ENCODE measurements around the gene FHIT.

The FHIT gene

DNA sequence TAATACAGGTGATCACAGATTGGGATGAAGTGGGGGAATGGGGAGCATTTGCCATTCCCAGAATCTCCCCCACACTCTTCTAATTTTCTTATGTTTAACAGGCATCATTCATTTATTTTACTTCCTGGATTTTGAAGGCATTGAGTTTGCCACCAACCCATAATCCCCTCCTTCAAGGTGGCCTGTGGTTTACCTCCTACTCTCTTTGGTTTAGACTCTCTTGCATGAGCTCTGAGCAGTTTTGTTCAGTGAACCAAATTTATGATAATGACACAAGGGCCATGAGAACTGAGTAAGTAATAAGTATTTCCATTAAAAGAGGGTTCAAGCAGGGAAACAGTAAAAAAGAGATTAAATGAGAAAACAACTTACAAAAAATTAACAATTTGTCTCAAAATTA, 1498.3 kb downstream of the FHIT start:
- no peak overlapping the region for H3K27ac ChIP-seq
- H3K9me3 ChIP-seq, result no peaks in the 10 kb centered on the region
- no peaks in the 10 kb centered on the region for H4K20me1 ChIP-seq
- no peaks in the 10 kb centered on the region for H3K4me1 ChIP-seq
- H3K27me3 ChIP-seq, result no peaks in the 10 kb centered on the region
- H3K36me3 ChIP-seq, result no peaks in the 10 kb centered on the region
- no peak overlapping the region for H3K4me3 ChIP-seq
- no peak overlapping the region for H3K9ac ChIP-seq
- no peak for TF ChIP-seq Cebpa-rat (IDR thresholded peaks at IDR 0.05)
- H3K4me2 ChIP-seq, result no peak overlapping the region

DNA sequence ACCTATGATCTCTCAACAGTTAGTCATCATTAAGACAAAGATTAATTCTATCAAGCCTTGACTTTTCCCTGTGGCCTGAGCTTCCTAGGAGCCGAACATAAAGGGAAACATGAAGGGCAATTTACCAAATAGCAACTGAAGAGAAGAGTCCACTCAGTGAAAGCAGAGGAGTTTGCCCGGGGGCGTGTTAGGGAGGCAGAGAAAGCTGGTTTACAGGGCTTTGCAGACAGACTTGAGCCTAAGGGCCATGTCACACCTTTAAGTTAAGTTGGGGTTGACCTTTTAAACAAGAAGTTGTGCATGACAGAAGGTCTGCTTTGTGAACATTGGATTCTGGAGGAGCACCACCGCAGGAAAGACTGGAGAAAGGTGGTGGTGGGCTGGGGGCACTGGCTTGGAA, 1499.6 kb downstream of the FHIT start:
- no peaks in the 10 kb centered on the region for H3K9me3 ChIP-seq
- no peak overlapping the region for H3K4me3 ChIP-seq
- H3K36me3 ChIP-seq, result no peaks in the 10 kb centered on the region
- no peaks in the 10 kb centered on the region for H3K27me3 ChIP-seq
- H3K4me2 ChIP-seq, result no peak overlapping the region
- H3K4me1 ChIP-seq, result no peaks in the 10 kb centered on the region
- TF ChIP-seq Cebpa-rat (IDR thresholded peaks at IDR 0.05), result no peak
- no peak overlapping the region for H3K9ac ChIP-seq
- no peak overlapping the region for H3K27ac ChIP-seq
- no peaks in the 10 kb centered on the region for H4K20me1 ChIP-seq

DNA sequence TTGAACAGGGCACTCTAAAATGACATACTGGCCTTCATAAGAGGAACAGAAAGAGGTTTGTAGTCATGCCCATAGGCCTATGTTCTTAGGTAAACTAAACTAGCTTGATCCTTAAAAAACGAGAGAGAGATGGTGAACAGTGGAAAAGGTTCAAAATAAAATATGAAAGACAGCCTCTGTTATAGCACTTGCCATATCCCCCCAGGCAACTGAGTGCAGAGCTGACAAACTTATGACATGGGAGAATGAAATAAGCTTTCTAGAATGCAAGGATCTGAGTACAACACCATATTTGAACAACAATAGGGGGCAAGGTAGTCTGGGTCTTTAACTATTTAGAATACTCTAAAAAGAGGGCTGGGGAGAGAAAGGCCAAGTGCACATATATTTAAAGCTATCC, 1500.9 kb downstream of the FHIT start:
- Histone ChIP-seq H3K27me3 (no peaks in the 10 kb centered on the region), H3K4me3 (no peak overlapping the region), H3K9ac (no peak overlapping the region), H3K36me3 (no peaks in the 10 kb centered on the region), H3K4me1 (no peaks in the 10 kb centered on the region), H3K4me2 (no peak overlapping the region), H3K9me3 (no peaks in the 10 kb centered on the region), H4K20me1 (no peaks in the 10 kb centered on the region), H3K27ac (no peak overlapping the region)
- no peak for TF ChIP-seq Cebpa-rat (IDR thresholded peaks at IDR 0.05)

DNA sequence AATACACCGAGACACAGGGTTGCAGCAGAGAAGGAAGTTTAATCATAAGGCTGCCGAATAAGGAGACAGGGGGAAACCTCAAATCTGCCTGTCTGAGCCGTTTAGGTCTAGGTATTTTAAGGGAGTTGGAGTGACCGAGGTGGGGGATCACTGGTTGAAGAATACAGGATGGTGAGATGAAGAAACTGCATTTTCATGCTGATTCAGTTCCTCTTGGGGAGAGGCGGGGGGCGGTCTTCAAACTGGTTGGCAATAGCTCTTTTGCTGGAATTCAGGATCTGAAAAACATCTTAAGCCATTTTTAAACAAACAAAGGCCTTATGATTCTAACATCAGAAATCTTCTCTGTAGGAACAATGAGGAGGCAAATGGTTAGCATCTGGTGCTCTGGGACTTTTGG, 1502.0 kb downstream of the FHIT start:
- Histone ChIP-seq H3K4me2 (no peak overlapping the region), H3K9ac (no peak overlapping the region), H3K27ac (no peak overlapping the region), H3K36me3 (no peaks in the 10 kb centered on the region), H3K4me1 (no peaks in the 10 kb centered on the region), H3K27me3 (no peaks in the 10 kb centered on the region), H3K4me3 (no peak overlapping the region), H4K20me1 (no peaks in the 10 kb centered on the region), H3K9me3 (no peaks in the 10 kb centered on the region)
- no peak for TF ChIP-seq Cebpa-rat (IDR thresholded peaks at IDR 0.05)

DNA sequence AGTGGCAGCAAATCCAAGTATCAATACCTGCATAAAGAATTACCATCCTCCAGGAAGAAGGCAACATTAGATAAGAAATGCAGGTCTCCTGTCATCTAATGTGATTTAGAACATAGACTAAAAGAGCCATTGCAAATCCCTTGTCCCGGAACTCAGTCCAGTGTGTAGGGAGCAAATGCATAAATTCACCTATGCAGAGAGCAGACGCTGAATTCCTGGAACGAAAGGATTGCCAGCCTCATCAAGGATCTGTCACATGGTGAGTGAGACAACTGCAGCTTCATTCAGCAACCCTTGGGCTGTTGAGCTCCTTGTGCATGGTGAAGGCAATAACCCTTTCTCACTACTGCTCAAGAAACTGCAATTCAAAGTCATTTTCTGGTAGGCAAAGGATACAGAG, 1504.7 kb downstream of the FHIT start:
- H3K27ac ChIP-seq, result no peak overlapping the region
- no peak overlapping the region for H3K4me2 ChIP-seq
- no peaks in the 10 kb centered on the region for H3K36me3 ChIP-seq
- no peak for TF ChIP-seq Cebpa-rat (IDR thresholded peaks at IDR 0.05)
- no peaks in the 10 kb centered on the region for H3K27me3 ChIP-seq
- H3K9ac ChIP-seq, result no peak overlapping the region
- H3K9me3 ChIP-seq, result no peaks in the 10 kb centered on the region
- H4K20me1 ChIP-seq, result no peaks in the 10 kb centered on the region
- H3K4me3 ChIP-seq, result no peak overlapping the region
- H3K4me1 ChIP-seq, result no peaks in the 10 kb centered on the region

DNA sequence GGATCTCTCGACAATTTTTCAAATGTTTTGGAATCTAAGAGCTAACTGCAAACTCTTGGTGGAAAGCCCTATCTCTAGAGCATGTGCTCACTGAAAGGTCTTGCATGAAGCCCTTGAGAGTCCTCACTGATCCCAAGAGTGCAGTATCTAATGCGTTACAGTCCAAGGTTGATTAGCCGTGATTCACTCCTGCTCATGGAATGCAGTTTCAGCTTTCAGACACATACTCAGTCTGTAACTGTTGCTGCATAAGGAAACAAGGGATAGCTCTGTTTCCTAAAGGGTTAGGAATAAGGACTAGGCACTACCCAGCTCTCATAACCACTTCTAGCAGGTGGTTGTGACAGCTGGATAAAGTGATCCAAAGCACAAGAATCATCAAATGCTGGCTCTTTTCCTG, 1514.0 kb downstream of the FHIT start:
- Histone ChIP-seq H3K4me3 (no peak overlapping the region), H4K20me1 (no peaks in the 10 kb centered on the region), H3K9ac (no peak overlapping the region), H3K27ac (no peak overlapping the region), H3K4me2 (no peak overlapping the region), H3K27me3 (no peaks in the 10 kb centered on the region), H3K4me1 (no peaks in the 10 kb centered on the region), H3K36me3 (no peaks in the 10 kb centered on the region), H3K9me3 (no peaks in the 10 kb centered on the region)
- TF ChIP-seq Cebpa-rat (IDR thresholded peaks at IDR 0.05), result no peak

DNA sequence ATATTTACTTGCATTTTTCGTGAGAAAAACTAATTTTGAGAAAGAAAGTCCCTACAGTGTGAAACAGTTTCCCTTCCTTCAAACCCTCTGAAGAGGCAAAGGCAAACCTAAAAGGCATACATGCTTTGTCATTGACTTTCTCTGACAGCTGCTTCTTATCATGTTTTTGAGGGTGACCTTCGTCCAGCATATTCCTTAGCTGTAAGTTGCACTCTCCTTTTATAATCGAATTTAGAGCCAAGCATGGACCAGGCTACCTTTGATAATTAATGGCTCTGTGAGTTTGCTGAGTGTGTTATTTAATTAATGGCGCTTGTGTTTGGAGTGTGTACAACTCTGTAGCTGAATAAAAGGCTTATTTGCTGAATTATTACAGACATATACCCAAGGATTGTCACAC, 1517.2 kb downstream of the FHIT start:
- Histone ChIP-seq H3K27ac (no peak overlapping the region), H3K4me3 (no peak overlapping the region), H3K4me1 (no peaks in the 10 kb centered on the region), H3K36me3 (no peaks in the 10 kb centered on the region), H3K9ac (no peak overlapping the region), H4K20me1 (no peaks in the 10 kb centered on the region), H3K27me3 (no peaks in the 10 kb centered on the region), H3K4me2 (no peak overlapping the region), H3K9me3 (no peaks in the 10 kb centered on the region)
- no peak for TF ChIP-seq Cebpa-rat (IDR thresholded peaks at IDR 0.05)

DNA sequence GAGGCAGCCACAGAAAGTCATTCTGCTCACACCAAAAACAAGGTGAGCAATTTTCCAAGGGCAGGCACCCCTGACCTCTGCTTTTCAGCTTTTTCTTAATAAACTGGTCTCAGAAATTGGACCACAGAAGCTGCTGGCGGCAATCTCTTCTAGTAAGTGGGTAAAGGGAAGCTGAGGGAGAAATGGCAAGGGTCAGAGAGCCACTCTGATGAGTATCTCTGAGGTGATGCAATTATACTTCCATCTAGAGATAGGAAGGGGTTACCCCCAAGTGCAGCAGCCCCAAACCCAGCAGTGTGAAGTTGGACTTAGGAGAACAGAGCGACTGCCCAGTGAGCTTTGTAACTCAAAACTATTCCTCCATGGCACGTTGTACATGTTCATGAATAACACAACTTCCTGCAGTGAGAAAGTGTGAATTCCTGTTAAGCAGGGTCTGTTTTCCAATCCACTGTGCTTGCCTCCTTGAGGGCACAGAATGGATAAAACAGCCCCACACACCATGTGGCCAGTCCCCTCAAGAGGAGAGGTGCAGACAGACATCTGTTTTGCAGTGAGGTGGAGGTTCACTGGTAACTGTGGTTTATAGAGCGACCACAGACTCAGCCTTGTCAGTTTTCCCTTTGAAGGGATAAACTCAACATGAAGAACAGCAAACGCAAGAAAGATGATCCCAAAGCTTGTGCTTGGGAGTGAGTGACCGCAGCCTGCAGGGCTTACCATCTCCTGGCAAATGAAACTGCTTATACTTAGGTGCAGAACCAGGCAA, 1518.0 kb downstream of the FHIT start:
- Histone ChIP-seq H3K36me3 (no peaks in the 10 kb centered on the region), H3K4me1 (no peaks in the 10 kb centered on the region), H3K27me3 (no peaks in the 10 kb centered on the region), H3K4me2 (no peak overlapping the region), H3K27ac (no peak overlapping the region), H3K9ac (no peak overlapping the region), H3K9me3 (no peaks in the 10 kb centered on the region), H3K4me3 (no peak overlapping the region), H4K20me1 (no peaks in the 10 kb centered on the region)
- no peak for TF ChIP-seq Cebpa-rat (IDR thresholded peaks at IDR 0.05)

DNA sequence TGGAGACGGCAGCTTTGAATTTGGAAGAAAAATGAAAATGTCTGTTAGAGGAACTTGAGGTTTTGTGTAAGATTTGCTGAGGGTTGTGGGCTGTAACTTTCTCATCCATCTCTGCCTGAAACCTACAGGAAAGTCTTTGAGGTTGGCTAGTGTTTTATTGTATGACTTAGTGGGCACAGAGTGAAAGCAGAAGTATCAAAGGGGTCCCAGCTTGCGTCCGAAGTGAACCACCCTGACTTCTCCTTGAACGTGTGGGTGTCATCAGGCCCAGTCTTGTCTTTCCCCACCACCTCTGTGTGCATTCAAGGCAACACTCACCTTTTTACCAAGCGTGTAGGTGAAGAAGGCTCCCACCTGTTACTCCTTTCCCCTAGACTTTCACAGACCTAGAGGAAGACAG, 1519.3 kb downstream of the FHIT start:
- Histone ChIP-seq H3K4me3 (no peak overlapping the region), H3K4me1 (no peaks in the 10 kb centered on the region), H3K9ac (no peak overlapping the region), H3K27me3 (no peaks in the 10 kb centered on the region), H3K27ac (no peak overlapping the region), H4K20me1 (no peaks in the 10 kb centered on the region), H3K4me2 (no peak overlapping the region), H3K36me3 (no peaks in the 10 kb centered on the region), H3K9me3 (no peaks in the 10 kb centered on the region)
- no peak for TF ChIP-seq Cebpa-rat (IDR thresholded peaks at IDR 0.05)

DNA sequence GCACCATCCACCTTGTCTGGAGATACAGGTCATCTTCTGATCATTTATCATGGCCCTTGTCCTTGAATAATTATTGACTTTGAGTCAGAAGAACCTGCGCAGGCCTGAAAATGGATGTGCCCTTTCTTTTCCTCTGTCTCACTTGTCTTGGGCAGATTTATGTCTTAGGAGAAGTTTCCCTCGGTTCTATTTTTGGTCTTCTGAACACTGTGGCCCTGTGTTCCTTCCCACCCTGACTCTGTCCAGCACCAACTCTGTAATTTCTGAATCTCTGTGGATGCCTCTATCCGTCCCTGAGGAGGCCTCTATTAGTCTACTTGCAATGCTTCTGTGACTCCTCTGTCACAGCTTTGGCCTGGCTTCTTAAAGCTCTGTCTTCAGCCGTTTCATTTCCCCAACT, 1520.7 kb downstream of the FHIT start:
- no peaks in the 10 kb centered on the region for H3K4me1 ChIP-seq
- no peak overlapping the region for H3K9ac ChIP-seq
- no peak overlapping the region for H3K4me3 ChIP-seq
- TF ChIP-seq Cebpa-rat (IDR thresholded peaks at IDR 0.05), result no peak
- H3K9me3 ChIP-seq, result no peaks in the 10 kb centered on the region
- no peaks in the 10 kb centered on the region for H3K36me3 ChIP-seq
- no peak overlapping the region for H3K27ac ChIP-seq
- H4K20me1 ChIP-seq, result no peaks in the 10 kb centered on the region
- no peak overlapping the region for H3K4me2 ChIP-seq
- H3K27me3 ChIP-seq, result no peaks in the 10 kb centered on the region

DNA sequence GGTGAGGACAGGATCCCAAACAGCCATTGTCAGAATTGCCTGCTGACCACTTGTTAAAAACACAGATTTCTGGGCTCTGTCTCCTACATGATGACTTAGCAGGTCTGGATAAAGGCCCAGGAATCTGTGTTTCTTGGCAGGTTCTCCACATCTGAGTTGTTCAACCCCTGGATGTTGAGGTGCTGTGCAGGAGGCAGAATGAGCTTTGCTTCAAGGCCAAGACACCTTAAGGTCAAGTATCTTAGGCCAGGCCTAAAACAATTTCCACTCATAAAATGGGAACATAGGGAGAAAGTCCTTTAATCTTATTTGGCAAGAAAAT, 1522.7 kb downstream of the FHIT start:
- Histone ChIP-seq H4K20me1 (no peaks in the 10 kb centered on the region), H3K27me3 (no peaks in the 10 kb centered on the region), H3K4me2 (no peak overlapping the region), H3K27ac (no peak overlapping the region), H3K9me3 (no peaks in the 10 kb centered on the region), H3K36me3 (no peaks in the 10 kb centered on the region), H3K9ac (no peak overlapping the region), H3K4me1 (no peaks in the 10 kb centered on the region), H3K4me3 (no peak overlapping the region)
- no peak for TF ChIP-seq Cebpa-rat (IDR thresholded peaks at IDR 0.05)

All from BLaER1 (cell line).